ENCODE data around the gene RNF115. TPM values are rescaled to one million over a fixed set of nuclear protein-coding genes. Genes with fewer than 3 reads are reported as not detected.

The RNF115 gene
- total RNA-seq, 1 experiment from 2014 or later: 11.0 TPM

GRCh38 chr1:145690587-145691558, 133.0 kb downstream of the RNF115 start:
- Histone ChIP-seq H3K79me2 (ENCODE audit: low read depth) (no peaks in the 10 kb centered on the region), H3K4me2 (peak overlapping the region; percentile 30), H3K4me3 (no peak overlapping the region), H3K9me3 (ENCODE audit: insufficient read depth, low read depth) (no peaks in the 10 kb centered on the region), H2AFZ (no peak overlapping the region), H4K20me1 (ENCODE audit: insufficient read depth) (no peaks in the 10 kb centered on the region), H3K4me1 (replicated peaks; ENCODE audit: insufficient read depth) (peaks cover 7% of the 10 kb centered on the region; the same call in 1 of the 2 replicates), H3K27me3 (ENCODE audit: insufficient read depth, low read depth) (no peaks in the 10 kb centered on the region), H3K36me3 (ENCODE audit: low read depth) (no peaks in the 10 kb centered on the region), H3F3A (ENCODE audit: insufficient read depth, low read depth) (no peaks in the 10 kb centered on the region), H3K27ac (no peak overlapping the region), H3K9me2 (ENCODE audit: insufficient read depth) (no peaks in the 10 kb centered on the region)
- ChIA-PET POLR2A (ENCODE audit: unreplicated experiment) (no interaction called here), CTCF (no interaction called here)
- peak in 1 of 2 experiments; percentile 45 for DNase-seq
- no TSS peak for BruUV-seq (replicated peaks)
- TF ChIP-seq EZH2 (IDR thresholded peaks at IDR 0.05; ENCODE audit: low read depth) (no peak), CTCF (conservative IDR thresholded peaks at IDR 0.05) (no peak)
- intact Hi-C loops (cut with micrococcal nuclease; ENCODE audit: unreplicated experiment): no loop called here

- BruUV-seq (replicated peaks): no TSS peak
- Histone ChIP-seq H3K36me3 (ENCODE audit: low read depth) (no peaks in the 10 kb centered on the region), H3K4me3 (no peak overlapping the region), H4K20me1 (ENCODE audit: insufficient read depth) (no peaks in the 10 kb centered on the region), H3K9me2 (ENCODE audit: insufficient read depth) (no peaks in the 10 kb centered on the region), H3K79me2 (ENCODE audit: low read depth) (no peaks in the 10 kb centered on the region), H3K4me2 (no peak overlapping the region), H3K4me1 (replicated peaks; ENCODE audit: insufficient read depth) (peaks cover 7% of the 10 kb centered on the region; the same call in 1 of the 2 replicates), H2AFZ (no peak overlapping the region), H3K9me3 (ENCODE audit: insufficient read depth, low read depth) (no peaks in the 10 kb centered on the region), H3F3A (ENCODE audit: insufficient read depth, low read depth) (no peaks in the 10 kb centered on the region), H3K27ac (no peak overlapping the region), H3K27me3 (ENCODE audit: insufficient read depth, low read depth) (no peaks in the 10 kb centered on the region)
- POLR2A ChIA-PET (ENCODE audit: unreplicated experiment): no interaction called here
- TF ChIP-seq CTCF (conservative IDR thresholded peaks at IDR 0.05) (no peak), EZH2 (IDR thresholded peaks at IDR 0.05; ENCODE audit: low read depth) (no peak)
- intact Hi-C loops (cut with micrococcal nuclease; ENCODE audit: unreplicated experiment): no loop called here
- CTCF ChIA-PET: no interaction called here
- DNase-seq: no peak
These were observed 134.0 kb downstream of the RNF115 start for GRCh38 chr1:145689922-145690321.

GRCh38 chr1:145688924-145689323, 135.0 kb downstream of the RNF115 start:
- H3F3A ChIP-seq (ENCODE audit: insufficient read depth, low read depth): no peaks in the 10 kb centered on the region
- H3K9me2 ChIP-seq (ENCODE audit: insufficient read depth): no peaks in the 10 kb centered on the region
- no peaks in the 10 kb centered on the region for H3K79me2 ChIP-seq (ENCODE audit: low read depth)
- intact Hi-C loops (cut with micrococcal nuclease; ENCODE audit: unreplicated experiment): no loop called here
- no TSS peak for BruUV-seq (replicated peaks)
- H3K36me3 ChIP-seq (ENCODE audit: low read depth): no peaks in the 10 kb centered on the region
- H4K20me1 ChIP-seq (ENCODE audit: insufficient read depth): no peaks in the 10 kb centered on the region
- H3K9me3 ChIP-seq (ENCODE audit: insufficient read depth, low read depth): no peaks in the 10 kb centered on the region
- ChIA-PET CTCF (no interaction called here), POLR2A (ENCODE audit: unreplicated experiment) (interaction anchor here (0.6 kb wide), 1 partner anchor 8 kb away, joined by 12 read pairs; no protein-coding TSS in a partner anchor)
- H3K4me1 ChIP-seq (replicated peaks; ENCODE audit: insufficient read depth): peaks cover 7% of the 10 kb centered on the region; the same call in 1 of the 2 replicates
- H3K4me3 ChIP-seq: no peak overlapping the region
- no peak overlapping the region for H2AFZ ChIP-seq
- DNase-seq: no peak
- H3K27me3 ChIP-seq (ENCODE audit: insufficient read depth, low read depth): no peaks in the 10 kb centered on the region
- no peak overlapping the region for H3K27ac ChIP-seq
- TF ChIP-seq CTCF (conservative IDR thresholded peaks at IDR 0.05) (no peak), EZH2 (IDR thresholded peaks at IDR 0.05; ENCODE audit: low read depth) (no peak)
- H3K4me2 ChIP-seq: no peak overlapping the region

Small RNA genes lying within 50 kb of the gene (microRNA-seq; reads per million reads assigned to microRNA genes)
- gene MIR6736 (ENCODE audit: borderline number of aligned reads, borderline replicate concordance): not detected

Other genes with a start within 250 kb of the RNF115 start
- 20.4 and 22.5 TPM in 2 replicates for gene GPR89A, start 216.1 kb downstream of the RNF115 start, total RNA-seq (2021)
- gene PDZK1, start 116.7 kb downstream of the RNF115 start, total RNA-seq (2021): 2.7 and 3.4 TPM in 2 replicates
- not detected in 2 replicates for gene CD160, start 104.6 kb downstream of the RNF115 start, total RNA-seq (2021)
- gene POLR3C, start 105 bp upstream of the RNF115 start, total RNA-seq (2021): 21.2 and 21.4 TPM in 2 replicates
- gene NUDT17, start 21.5 kb upstream of the RNF115 start, total RNA-seq (2021): 1.0 and 1.5 TPM in 2 replicates
- gene PIAS3, start 35.0 kb upstream of the RNF115 start, total RNA-seq (2021): 44.3 and 57.8 TPM in 2 replicates
- gene ANKRD35, start 61.8 kb upstream of the RNF115 start, total RNA-seq (2021): 0.78 and 1.2 TPM in 2 replicates
- gene ITGA10, start 86.0 kb upstream of the RNF115 start, total RNA-seq (2021): 0.33 and 0.88 TPM in 2 replicates
- gene PEX11B, start 94.6 kb upstream of the RNF115 start, total RNA-seq (2021): 19.7 and 19.8 TPM in 2 replicates
- gene RBM8A, start 103.4 kb upstream of the RNF115 start, total RNA-seq (2021): 129 and 181 TPM in 2 replicates
- 0.48 and 0.50 TPM in 2 replicates for gene LIX1L, start 133.9 kb upstream of the RNF115 start, total RNA-seq (2021)
- 0.33 and 0.50 TPM in 2 replicates for gene ANKRD34A, start 140.5 kb upstream of the RNF115 start, total RNA-seq (2021)
- gene POLR3GL, start 140.6 kb upstream of the RNF115 start, total RNA-seq (2021): 7.2 and 10.6 TPM in 2 replicates
- 95.7 and 131 TPM in 2 replicates for gene TXNIP, start 172.5 kb upstream of the RNF115 start, total RNA-seq (2021)
- not detected in 2 replicates for gene HJV, start 197.6 kb upstream of the RNF115 start, total RNA-seq (2021)